ENCODE results near the gene NDUFV2.

Gene NDUFV2

DNA sequence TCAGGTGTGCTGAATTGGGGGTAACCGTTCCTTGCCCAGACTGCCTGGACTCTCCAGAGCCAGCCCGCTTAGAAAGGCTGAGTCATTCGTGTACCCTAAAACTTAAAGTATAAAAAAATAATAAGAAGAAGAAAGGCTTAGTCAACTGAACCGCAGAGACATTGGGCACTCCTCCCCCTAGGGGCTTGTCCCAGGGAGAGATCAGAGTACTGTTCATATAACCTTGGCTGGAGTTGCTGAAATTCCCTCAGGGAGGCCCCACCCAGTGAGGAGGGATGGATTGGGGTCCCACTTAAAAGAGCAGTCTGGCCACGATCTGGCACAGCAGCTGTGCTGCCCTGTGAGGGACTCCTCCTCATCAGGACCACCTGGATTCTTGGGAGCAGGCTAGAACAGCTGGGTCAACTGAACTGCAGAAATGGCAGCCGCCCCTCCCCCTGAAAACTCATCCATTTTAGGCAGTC lies 71.3 kb downstream of the NDUFV2 start:
- H3K4me3 ChIP-seq (ENCODE audit: low read depth in 1 of 2, low read length in 1 of 2) = peak overlapping the region; percentile 10 to 30
- peak overlapping the region; percentile 77 for H3K27ac ChIP-seq
- no peaks in the 10 kb centered on the region for H3K9me3 ChIP-seq
- TF ChIP-seq, protein P1, sequence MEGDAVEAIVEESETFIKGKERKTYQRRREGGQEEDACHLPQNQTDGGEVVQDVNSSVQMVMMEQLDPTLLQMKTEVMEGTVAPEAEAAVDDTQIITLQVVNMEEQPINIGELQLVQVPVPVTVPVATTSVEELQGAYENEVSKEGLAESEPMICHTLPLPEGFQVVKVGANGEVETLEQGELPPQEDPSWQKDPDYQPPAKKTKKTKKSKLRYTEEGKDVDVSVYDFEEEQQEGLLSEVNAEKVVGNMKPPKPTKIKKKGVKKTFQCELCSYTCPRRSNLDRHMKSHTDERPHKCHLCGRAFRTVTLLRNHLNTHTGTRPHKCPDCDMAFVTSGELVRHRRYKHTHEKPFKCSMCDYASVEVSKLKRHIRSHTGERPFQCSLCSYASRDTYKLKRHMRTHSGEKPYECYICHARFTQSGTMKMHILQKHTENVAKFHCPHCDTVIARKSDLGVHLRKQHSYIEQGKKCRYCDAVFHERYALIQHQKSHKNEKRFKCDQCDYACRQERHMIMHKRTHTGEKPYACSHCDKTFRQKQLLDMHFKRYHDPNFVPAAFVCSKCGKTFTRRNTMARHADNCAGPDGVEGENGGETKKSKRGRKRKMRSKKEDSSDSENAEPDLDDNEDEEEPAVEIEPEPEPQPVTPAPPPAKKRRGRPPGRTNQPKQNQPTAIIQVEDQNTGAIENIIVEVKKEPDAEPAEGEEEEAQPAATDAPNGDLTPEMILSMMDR (IDR thresholded peaks at IDR 0.05) = no peak
- H3K36me3 ChIP-seq = no peaks in the 10 kb centered on the region
- H3K27me3 ChIP-seq = no peaks in the 10 kb centered on the region
- H3K4me1 ChIP-seq (ENCODE audit: control insufficient read depth in 1 of 2, insufficient read depth in 1 of 2, low read depth in 1 of 2, low read length in 1 of 2) = peaks cover 34 to 37% of the 10 kb centered on the region in 2 experiments

GRCh38 chr18:9174302-9174701 lies 71.8 kb downstream of the NDUFV2 start:
- Histone ChIP-seq H3K9me3 (no peaks in the 10 kb centered on the region), H3K4me1 (ENCODE audit: control insufficient read depth in 1 of 2, insufficient read depth in 1 of 2, low read depth in 1 of 2, low read length in 1 of 2) (peaks cover 34 to 37% of the 10 kb centered on the region in 2 experiments), H3K27ac (peak overlapping the region; percentile 77), H3K4me3 (ENCODE audit: low read depth in 1 of 2, low read length in 1 of 2) (peak overlapping the region; percentile 10 to 30), H3K27me3 (no peaks in the 10 kb centered on the region), H3K36me3 (no peaks in the 10 kb centered on the region)
- TF ChIP-seq, protein P1 (IDR thresholded peaks at IDR 0.05) = no peak

DNA sequence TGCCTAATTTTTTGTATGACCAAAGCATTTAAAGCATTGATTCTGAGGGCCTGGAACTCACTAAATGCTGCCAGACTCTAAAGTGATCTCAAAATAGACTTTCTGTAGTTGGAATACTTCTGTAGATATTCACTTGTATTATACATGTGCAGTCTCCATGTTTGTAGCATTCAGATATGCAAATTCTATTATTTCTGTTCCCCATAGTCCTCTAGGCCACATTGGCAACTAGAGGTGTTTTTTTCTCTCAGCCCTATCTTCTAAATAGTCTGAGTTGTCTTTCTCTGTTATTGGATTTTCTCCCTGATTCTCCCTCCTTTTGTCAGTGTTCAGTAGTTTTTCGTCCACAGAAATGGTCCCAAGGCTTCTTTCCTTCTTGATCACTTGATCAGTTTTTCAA lies 72.6 kb downstream of the NDUFV2 start:
- TF ChIP-seq, protein P1 (IDR thresholded peaks at IDR 0.05) = no peak
- H3K9me3 ChIP-seq = no peaks in the 10 kb centered on the region
- peak overlapping the region; percentile 77 for H3K27ac ChIP-seq
- no peaks in the 10 kb centered on the region for H3K27me3 ChIP-seq
- H3K36me3 ChIP-seq = no peaks in the 10 kb centered on the region
- no peak overlapping the region for H3K4me3 ChIP-seq (ENCODE audit: low read depth in 1 of 2, low read length in 1 of 2)
- H3K4me1 ChIP-seq (ENCODE audit: control insufficient read depth in 1 of 2, insufficient read depth in 1 of 2, low read depth in 1 of 2, low read length in 1 of 2) = peaks cover 34 to 37% of the 10 kb centered on the region in 2 experiments

GRCh38 chr18:9177031-9177430 lies 74.5 kb downstream of the NDUFV2 start:
- H3K4me3 ChIP-seq (ENCODE audit: low read depth in 1 of 2, low read length in 1 of 2) = no peak overlapping the region
- H3K27ac ChIP-seq = no peak overlapping the region
- TF ChIP-seq, protein P1 (IDR thresholded peaks at IDR 0.05) = no peak
- H3K27me3 ChIP-seq = no peaks in the 10 kb centered on the region
- H3K9me3 ChIP-seq = no peaks in the 10 kb centered on the region
- H3K4me1 ChIP-seq (ENCODE audit: control insufficient read depth in 1 of 2, insufficient read depth in 1 of 2, low read depth in 1 of 2, low read length in 1 of 2) = peaks cover 32 to 40% of the 10 kb centered on the region in 2 experiments
- H3K36me3 ChIP-seq = no peaks in the 10 kb centered on the region

GRCh38 chr18:9177466-9177865 lies 75.0 kb downstream of the NDUFV2 start:
- Histone ChIP-seq H3K27me3 (no peaks in the 10 kb centered on the region), H3K27ac (no peak overlapping the region), H3K9me3 (no peaks in the 10 kb centered on the region), H3K4me1 (ENCODE audit: control insufficient read depth in 1 of 2, insufficient read depth in 1 of 2, low read depth in 1 of 2, low read length in 1 of 2) (peaks cover 28 to 42% of the 10 kb centered on the region in 2 experiments), H3K4me3 (ENCODE audit: low read depth in 1 of 2, low read length in 1 of 2) (no peak overlapping the region), H3K36me3 (no peaks in the 10 kb centered on the region)
- TF ChIP-seq, protein P1 (IDR thresholded peaks at IDR 0.05) = no peak

DNA sequence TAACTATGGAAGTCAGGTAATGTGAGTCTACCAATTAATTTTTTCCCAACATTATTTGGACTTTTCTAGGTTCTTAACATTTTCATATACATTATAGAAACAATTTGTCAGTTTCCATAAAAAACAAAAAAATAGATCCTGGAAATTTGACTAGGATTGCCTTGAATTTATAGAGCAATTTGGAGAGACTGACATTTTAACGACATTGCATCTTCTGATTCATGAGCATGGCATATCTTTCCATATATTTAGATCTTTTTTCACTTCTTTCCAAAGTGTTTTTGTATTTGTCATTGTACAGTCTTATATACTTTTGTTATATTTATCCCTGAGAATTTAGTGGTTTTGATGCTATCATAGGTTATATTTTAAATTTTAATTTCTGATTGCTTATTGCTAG lies 76.1 kb downstream of the NDUFV2 start:
- no peak overlapping the region for H3K4me3 ChIP-seq (ENCODE audit: low read depth in 1 of 2, low read length in 1 of 2)
- H3K4me1 ChIP-seq (ENCODE audit: control insufficient read depth in 1 of 2, insufficient read depth in 1 of 2, low read depth in 1 of 2, low read length in 1 of 2) = peaks cover 18 to 47% of the 10 kb centered on the region in 2 experiments

More for the DNA sequence above, 76.1 kb downstream of the NDUFV2 start:
- H3K9me3 ChIP-seq = no peaks in the 10 kb centered on the region
- no peak overlapping the region for H3K27ac ChIP-seq
- no peaks in the 10 kb centered on the region for H3K36me3 ChIP-seq
- TF ChIP-seq, protein P1 (IDR thresholded peaks at IDR 0.05) = no peak
- no peaks in the 10 kb centered on the region for H3K27me3 ChIP-seq

Data from neutrophil (primary cell).